VCaP (cell line): ENCODE results near the gene TBC1D13.
"Not testable (repeated sequence)": the region's sequence is repeated elsewhere in the genome, so short reads cannot be mapped to it uniquely, and the experiment has no call there.

Experiments used
- H3K27ac ChIP-seq: fragments of 450-650 bp; 2 replicates; pipeline ENCODE4 v1.5.1; 2017
- CTCF ChIP-seq: fragments of 450-650 bp; conservative IDR thresholded peaks from 2 replicates; pipeline ENCODE4 v1.5.1; 2017; ENCODE audit warnings: mild to moderate bottlenecking, moderate library complexity

Gene TBC1D13

DNA sequence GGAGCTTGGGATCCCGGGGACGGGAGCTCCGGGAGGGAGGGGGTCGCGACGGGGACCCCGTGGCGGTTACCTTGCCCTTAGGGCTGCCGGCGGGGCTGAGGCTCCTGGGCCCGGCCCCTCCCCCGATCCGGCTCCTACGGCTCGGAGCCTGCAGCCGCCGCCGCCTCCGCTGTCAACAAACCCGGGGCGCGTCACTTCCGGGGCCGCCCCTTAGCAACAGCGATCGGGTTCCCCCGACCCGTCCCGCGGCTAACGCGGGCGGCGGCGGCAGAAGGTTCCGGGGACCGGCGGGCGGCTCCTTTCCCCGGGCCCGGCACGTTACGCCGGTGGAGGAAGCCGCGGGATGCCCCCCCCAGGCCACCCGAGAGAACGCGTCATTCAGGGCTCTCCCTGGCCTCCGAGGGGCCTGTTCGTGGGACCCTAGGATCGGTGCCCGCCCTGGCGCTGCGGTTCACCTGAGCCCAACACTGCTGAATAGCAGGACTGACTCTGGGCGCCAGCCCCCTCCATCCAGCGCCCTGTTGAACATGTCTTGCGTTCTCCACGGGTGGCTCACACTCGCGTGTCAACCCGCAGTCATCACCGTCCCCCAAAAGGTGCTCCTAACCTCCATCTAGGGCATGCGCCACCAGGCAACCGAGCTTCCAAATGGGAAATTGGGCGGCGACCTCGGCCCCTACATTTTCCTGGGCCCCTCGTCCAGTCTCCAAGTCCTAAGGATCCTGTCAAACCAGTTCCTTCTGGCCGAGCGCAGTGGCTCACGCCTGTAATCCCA, 15.1 kb upstream of the TBC1D13 start, which contains the start of gene ZER1:
Gene ZER1 (minus strand): TSS at position 183 of the 775 bp plus-strand sequence. CDS start 16,362 bp downstream, outside the sequence.
- no peak for TF ChIP-seq CTCF
- peak within 1 kb of the TSS; percentile 96 for H3K27ac ChIP-seq

DNA sequence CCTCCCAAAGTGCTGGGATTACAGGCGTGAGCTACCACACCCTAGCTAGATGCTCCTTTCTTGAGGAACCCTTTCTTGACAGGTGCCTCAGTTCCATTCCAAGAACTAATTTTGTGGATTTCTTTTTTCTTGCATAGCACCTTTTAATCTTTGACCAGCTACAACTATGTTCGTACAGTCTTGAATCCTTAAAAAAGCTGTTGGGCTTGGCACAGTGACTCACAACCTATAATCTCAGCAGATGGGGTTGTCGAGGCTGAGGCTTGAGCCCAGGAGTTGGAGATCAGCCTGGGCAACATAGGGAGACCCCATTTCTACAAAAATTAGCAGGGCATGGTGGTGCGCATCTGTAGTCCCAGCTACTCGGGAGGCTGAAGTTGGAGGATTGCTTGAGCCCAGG, 14.0 kb upstream of the TBC1D13 start:
- H3K27ac ChIP-seq: peak overlapping the region; percentile 96
- no peak for TF ChIP-seq CTCF

- TF ChIP-seq CTCF: no peak
These were observed 12.2 kb upstream of the TBC1D13 start for GRCh38 chr9:128774804-128775203.

DNA sequence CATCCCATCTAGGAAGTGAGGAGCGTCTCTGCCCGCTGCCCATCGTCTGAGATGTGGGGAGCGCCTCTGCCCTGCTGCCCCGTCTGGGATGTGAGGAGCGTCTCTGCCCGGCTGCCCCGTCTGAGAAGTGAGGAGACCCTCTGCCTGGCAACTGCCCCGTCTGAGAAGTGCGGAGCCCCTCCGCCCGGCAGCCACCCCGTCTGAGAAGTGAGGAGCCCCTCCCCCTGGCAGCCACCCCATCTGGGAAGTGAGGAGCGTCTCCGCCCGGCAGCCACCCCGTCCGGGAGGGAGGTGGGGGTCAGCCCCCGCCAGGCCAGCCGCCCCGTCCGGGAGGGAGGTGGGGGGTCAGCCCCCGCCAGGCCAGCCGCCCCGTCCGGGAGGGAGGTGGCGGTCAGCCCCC, 7.0 kb upstream of the TBC1D13 start:
- H3K27ac ChIP-seq: not testable (repeated sequence)

More at GRCh38 chr9:128774804-128775203, 12.2 kb upstream of the TBC1D13 start:
- no peak overlapping the region for H3K27ac ChIP-seq

GRCh38 chr9:128781187-128782070, 5.6 kb upstream of the TBC1D13 start:
- TF ChIP-seq CTCF: no peak
- H3K27ac ChIP-seq: no peak overlapping the region

DNA sequence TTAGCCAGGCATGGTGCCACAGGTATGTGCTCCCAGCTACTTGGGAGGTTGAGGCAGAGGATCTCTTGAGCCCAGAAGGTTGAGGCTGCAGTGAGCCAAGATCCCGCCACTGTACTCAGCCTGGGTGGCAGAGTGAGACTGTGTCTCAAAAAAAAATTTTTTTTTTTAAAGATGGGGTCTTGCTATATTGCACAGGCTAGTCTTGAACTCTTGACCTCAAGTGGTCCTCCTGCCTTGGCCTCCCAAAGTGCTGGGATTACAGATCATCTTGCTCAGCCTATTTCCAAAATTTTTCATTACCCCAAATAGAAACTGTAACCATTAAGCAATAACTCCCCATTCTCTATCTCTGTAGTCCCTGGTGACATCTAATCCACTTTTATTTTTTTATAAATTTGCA, 4.4 kb upstream of the TBC1D13 start:
- no peak for TF ChIP-seq CTCF
- H3K27ac ChIP-seq: no peak overlapping the region

- TF ChIP-seq CTCF: no peak
- H3K27ac ChIP-seq: no peak overlapping the region
These were observed 1.6 kb upstream of the TBC1D13 start for GRCh38 chr9:128785427-128785826.
